SK-N-MC (cell line): ENCODE data around the gene NUBPL.

Experiments
- EZH2 ChIP-seq: fragments of 200-600 bp; sonication (generic); IDR thresholded peaks from one replicate; pipeline ENCODE4 v1.6.1; 2017; ENCODE audit warnings: antibody characterized with exemption
- POLR2AphosphoS5 ChIP-seq: IDR thresholded peaks from 2 replicates; pipeline ENCODE4 v1.6.1; 2012; ENCODE audit warnings: mild to moderate bottlenecking, low read depth, low read length, borderline replicate concordance

GRCh38 chr14:31884776-31885379, 323.7 kb downstream of the NUBPL start:
- TF ChIP-seq POLR2AphosphoS5 (no peak), EZH2 (no peak)
